ENCODE measurements around the gene SYT2.
A peak's percentile ranks its signal among the peaks of the same experiment; 100 is the strongest.
"Not testable (repeated sequence)": the region's sequence is repeated elsewhere in the genome, so short reads cannot be mapped to it uniquely, and the experiment has no call there.

The SYT2 gene

DNA sequence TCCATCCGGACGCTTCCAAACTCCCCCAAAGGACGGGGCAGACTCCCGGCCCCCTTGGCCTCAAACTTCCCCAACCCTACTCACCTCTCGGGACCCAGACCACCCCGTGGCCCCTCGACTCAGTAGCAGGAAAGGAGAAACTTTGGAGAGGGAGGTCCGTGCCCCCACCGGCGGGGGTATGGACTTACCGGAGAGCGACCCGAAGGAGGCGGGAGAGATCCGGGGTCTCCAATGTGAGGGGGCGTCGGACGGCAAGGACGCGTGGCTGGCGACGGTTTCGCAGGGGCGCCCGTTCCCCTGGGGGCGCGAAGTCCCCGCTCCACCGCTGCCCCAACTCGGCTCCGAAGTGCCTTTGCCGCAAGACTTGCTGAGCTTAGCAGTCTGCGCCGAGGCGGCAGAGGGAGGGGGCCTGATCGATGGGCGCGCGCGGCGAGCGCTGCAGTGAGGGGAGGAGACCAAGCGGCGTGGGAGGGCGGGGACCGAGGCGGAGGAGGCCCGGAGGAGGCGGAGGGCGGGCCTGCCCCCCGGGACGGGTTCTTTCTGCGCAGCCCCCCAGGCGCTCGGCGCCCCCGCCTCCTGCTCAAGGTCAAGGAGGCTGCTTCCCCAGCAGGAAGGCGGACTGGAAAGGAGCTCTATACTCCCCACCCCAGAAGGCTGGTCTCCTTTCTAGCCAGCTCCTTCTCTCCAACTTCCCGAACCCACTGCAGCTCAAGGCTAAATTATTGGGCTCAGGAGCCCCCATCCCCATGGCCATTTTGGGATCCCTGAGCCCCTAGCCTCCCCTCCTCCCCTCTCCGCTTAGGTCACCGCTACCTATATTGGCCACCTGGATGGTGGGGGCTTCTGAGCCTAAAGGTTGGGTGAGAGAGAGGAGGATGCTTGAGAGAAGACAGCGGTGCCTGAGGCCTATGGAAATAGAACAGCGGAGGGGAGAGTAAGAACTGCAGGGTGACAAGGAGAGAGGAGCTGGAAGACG lies at the start of gene SYT2:
Gene SYT2 (minus strand): TSS at position 385 of the 976 bp plus-strand sequence. CDS start 104,682 bp downstream, outside the sequence.
- DNase-seq (ENCODE audit: low spot score), result peak; percentile 63

DNA sequence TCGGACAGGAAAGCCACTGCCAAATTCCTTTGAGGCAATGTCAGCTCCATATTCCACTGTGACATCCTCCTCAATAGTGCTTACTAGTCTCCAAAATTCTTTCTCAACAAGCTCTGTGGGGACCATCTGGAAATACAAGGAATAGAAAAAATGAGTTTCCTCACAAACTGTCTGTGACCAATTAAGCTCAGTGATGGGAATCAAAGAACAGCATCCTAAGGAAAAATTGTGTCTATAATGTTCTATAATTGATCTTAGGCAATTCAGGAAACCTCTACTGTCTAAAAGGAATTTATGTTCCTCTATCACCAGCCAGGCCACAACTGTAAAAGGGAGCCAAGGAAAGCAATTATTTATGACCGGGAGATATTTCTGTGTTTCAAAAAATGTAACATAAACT lies 46.1 kb upstream of the SYT2 start:
- DNase-seq (ENCODE audit: low spot score), result no peak

DNA sequence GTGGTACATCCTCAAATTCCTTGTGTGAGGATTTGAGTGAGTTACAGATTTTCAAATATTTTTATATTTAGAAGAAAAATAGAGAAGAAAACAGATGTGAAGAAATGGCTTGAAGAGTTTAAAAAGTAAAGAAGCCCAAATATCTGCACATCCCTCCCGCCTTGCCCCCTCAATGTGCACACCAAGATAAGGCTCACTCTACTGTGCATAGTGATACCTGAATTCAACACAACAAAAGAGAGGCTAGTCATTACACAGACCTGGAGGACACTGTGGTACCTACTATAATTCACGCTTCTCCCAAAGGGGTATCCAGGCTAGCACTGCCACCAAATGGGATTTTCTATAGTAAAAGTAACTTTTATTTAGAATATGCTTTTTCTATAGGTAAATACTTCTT lies 44.0 kb upstream of the SYT2 start:
- DNase-seq (ENCODE audit: low spot score), result no peak

DNA sequence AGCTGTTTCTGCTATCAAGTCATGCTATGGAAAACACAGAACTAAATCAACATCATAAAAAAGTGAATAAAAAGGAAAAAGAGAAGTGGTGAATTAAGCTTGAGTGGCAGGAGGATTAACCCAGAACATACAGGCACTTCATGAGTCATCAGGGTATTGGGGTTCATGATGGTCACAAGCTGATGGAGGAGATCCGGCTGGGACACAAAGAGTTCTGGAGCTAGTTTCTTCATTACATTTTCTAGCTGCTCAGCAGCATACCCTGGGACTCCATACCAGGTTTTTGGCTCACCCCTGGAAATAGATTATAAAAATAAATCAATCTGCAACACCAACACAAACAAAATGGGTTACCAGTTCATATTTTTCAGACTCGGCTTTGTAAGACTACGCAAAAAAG lies 42.5 kb upstream of the SYT2 start:
- DNase-seq (ENCODE audit: low spot score), result no peak

DNA sequence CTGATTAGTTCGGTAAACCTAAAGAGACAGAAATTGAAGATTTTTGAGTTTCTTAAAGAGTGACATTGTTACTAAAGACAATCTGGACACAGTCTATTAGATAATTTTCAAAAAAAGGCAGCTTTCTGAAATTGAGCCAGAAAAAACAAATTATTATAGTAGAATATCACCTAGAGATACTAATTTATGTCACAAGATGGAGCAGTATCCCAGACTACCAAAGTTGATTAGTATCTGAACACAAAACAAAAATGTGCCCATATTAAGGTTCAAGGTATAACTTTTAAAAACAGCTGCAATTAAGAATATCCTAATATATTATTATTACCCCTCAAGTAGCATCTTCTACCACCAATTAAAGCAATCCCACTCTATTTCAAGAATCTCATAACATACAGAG lies 40.5 kb upstream of the SYT2 start:
- no peak for DNase-seq (ENCODE audit: low spot score)

DNA sequence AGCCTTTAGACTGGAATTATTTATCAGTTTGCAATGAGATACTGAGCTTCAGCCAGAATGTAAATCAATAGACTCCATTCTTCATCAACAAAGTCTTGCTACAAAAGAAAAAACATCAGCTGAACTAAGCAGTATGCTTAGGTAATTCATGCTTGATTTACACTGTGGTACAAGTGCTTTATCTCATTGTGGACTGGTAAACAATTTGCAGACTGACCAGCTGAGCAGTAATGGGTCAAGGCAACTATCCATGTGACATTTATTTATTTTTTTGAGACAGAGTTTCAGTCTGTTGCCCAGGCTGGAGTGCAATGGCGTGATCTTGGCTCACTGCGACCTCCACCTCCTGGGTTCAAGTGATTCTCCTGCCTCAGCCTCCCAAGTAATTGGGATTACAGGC lies 39.8 kb upstream of the SYT2 start:
- no peak for DNase-seq (ENCODE audit: low spot score)

DNA sequence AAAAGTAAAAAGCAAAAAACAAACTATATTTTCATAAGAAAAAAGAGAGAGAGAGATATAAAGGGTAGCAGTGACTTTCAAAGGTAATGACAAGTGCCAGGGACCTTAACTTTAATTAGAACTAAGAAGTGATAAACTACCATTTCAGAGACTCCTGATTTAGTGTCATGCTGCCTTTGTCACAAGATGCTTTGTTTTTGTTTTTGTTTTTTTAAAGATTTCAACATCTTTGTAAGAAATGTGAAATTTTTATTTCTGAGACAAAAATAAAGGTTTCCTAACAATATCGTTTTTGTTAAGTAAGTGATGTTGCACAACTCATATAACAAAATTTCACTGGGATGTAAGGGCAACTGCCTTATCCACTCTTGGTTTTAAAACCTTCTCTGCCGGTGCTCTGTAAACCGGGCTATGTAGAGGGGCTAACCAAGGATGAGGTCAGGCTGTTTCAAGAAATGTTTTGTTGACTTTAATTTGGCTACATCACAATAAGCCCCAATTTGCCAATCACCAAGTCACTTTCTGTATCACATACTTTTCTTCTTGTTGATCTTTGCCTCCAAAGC lies 35.2 kb upstream of the SYT2 start:
- DNase-seq (ENCODE audit: low spot score), result no peak

DNA sequence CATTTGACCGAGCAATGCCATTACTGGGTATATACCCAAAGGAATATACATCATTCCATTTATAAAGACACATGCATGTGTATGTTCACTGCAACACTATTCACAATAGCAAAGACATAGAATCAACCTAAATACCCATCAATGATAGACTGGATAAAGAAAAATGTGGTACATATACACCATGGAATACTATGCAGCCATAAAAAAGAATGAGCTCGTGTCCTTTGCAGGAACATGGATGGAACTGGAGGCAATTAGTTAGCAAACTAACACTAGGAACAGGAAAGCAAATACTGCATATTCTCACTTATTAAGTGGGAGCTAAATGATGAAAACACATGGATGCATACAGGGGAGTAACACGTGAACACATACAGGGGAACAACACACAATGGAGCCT lies 34.5 kb upstream of the SYT2 start:
- not testable (repeated sequence) for DNase-seq (ENCODE audit: low spot score)

DNA sequence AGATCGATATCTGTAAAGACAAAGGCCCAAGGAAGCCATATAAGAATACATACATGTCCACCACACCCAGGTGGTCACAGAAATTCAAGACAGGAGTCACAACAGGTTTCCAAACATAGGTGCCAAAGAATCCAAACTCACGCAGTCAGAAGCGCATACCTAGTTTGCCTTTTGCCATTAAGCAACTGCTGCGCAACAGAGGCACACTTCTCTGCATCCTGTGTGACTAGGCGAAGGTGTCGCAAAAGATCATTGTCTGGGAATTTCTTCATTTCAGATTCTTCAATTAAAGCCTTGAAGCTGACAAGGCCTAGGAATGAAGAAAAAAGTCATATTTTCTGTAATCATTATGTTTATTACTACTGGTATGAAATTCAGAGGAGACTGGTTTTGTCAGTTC lies 32.2 kb upstream of the SYT2 start:
- DNase-seq (ENCODE audit: low spot score), result no peak

DNA sequence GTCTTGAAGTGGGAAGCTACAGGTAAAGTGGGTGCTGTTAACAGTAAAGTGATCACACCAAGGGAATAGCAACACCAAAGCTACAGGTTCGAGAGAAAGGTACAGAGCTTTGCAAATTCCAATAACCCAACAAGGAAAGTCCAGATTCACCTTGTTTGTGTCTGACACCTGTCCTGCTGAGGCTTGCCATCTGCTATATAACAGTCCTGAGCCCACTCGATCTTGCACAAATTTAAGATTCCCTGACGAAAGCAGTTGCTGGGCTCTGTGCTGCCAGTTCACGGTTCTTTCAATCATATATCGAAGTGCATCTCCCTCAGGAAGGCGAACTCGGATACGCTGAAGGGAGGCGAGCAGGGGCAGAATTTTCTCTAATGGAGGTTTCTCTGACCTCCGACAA lies 23.0 kb upstream of the SYT2 start:
- DNase-seq (ENCODE audit: low spot score), result no peak

DNA sequence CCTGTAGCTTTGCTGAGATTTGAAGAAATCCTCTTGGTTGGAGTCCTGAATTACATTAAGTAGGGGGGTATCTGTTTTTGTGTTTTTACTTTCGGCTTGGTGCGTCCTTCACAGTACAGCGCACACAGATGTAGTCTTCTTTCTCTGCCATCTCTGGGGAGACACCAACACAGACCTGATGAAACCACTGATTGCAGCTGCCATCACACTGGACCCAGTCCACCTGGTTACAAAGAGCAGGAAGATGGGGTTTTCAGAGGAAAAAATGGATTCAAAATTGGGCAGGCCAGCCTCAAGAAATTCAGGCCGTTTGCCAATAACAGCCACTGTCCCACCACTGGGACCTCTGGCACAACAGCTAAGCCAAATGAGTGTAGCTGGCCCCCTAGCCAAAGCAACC lies 18.7 kb upstream of the SYT2 start:
- DNase-seq (ENCODE audit: low spot score), result no peak

DNA sequence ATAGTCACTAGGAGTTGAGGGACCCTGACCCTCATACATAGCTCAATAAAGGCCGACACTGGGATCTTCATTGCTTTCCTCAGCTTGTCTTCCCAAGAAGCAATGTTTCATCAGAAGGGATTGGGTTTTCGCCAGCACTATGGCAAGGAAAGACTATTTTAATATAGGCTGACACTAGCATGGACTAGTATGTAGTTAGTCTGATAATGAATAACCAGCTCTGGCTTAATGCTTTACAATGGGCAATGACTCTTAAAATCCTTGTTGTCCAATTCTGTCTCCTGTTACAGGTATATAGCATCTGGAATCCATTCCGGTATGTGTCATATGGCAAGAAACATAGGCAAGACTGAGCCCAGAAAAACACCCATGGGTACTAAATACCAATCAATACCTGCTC lies 15.3 kb upstream of the SYT2 start:
- no peak for DNase-seq (ENCODE audit: low spot score)

DNA sequence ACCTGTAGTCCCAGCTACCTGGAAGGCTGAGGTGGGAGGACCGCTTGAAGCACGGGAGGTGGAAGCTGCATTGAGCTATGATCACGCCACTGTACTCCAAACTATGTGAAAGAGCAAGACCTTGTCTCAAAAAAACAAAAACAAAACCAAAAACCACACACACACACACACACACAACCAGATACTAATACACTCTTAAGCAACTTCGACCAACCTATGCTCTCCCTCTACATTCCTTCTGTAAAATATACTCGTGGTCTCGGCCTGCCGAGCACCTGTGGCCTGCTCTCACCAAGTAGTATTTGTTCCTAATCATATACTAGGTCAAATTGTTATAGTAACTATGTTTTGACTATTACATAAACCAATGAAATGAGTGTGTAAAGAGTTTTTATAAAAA lies 13.5 kb upstream of the SYT2 start:
- DNase-seq (ENCODE audit: low spot score), result no peak

DNA sequence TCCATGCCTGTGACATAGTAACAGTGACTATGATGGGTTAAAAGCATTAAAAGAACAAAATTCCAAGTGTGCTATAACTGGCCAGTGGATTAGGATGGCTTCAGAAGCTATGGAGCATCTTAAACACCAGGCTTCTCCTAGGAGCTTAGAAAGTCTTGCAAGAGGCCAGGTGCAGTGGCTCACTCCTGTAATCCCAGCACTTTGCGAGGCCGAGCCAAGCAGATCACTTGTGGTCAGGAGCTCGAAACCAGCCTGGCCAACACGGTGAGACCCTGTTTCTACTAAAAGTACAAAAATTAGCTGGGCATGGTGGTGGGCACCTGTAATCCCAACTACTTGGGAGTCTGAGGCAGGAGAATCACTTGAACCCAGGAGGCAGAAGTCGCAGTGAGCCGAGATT lies 12.8 kb upstream of the SYT2 start:
- DNase-seq (ENCODE audit: low spot score), result not testable (repeated sequence)

DNA sequence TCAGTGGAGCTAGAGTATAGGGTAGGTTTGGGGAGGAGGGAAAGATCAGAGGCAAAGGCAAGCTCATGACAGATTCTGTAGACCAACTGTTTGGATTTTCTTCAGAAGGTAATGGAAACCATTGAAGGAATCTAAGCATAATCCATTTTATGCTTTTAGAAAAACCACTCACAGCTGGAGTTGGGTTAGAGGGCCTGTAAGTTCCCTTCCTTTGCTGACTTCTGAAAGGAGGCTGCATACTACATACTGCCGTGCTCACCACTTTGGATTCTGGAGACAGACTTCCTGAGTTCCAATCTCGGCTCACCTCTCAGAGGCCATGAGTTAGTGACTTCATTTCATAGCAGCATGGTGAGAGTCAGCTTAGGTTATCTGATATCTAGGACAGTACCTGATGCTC lies 6.4 kb upstream of the SYT2 start:
- no peak for DNase-seq (ENCODE audit: low spot score)

DNA sequence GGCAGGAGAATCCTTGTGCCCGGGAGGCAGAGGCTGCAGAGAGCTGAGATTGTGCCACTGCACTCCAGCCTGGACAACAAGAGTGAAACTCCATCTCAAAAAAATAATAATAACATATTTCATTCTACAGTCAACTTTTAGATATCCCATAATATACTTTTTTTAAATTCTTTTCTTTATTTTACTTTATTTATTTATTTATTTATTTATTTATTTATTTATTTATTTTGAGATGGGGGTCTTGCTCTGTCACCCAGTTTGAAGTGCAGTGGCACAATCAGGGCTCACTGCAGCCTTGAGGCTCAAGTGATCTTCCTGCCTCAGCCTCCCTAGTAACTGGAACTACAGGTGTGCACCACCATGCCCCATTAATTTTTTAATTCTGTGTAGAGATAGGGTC lies 3.9 kb upstream of the SYT2 start:
- DNase-seq (ENCODE audit: low spot score), result not testable (repeated sequence)

DNA sequence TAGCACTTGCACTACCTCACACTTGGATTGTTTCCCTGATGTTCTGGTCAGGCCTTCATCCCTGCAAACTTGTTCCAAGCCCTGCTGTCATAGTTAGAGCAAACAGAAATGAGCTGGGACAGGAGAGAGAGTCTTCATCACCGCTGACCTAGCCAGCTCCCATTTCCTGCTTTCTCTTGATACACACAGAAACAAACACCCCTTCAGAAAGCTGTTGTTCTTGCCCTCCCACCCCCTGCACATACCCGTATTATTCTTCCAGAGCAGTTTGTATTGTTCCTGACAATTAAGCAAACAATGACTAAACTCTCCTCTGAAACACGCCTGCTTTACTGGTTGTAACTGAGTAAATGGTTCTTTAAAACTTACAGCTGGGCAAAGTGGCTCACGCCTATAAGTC lies 2.9 kb upstream of the SYT2 start:
- DNase-seq (ENCODE audit: low spot score), result no peak

DNA sequence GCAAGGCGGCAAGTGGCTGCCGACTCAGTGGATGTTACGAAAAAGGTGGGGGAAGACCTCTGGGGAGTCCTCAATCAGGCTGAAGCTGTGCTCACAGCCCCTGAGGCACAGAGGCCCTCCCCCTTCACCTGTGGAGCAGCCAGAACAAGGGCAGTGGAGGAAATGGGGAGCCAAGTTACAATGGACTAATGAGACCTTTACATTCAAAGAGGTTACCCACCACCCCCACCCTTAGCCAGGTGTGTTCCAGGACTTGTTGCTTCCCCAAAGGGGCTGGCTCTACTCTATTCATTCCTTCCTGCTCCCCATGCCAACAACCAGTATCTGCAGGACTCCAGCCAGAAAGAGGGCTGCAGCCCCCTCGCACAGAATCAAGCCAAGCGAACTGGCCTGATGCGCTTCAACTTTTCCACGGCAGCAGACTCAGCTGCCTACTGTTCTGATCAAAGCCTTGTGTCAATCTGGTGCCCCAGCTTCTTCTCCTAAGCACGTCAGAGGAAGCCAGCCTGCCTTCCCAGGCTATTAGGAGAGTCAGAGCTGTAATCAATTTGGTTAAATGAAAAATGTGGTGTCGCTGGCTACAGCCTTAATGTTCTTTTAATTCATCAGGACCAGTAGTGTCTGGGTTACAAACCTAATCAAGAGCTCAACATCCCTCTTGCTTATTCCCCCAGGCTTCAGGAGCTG lies 1.8 kb upstream of the SYT2 start:
- no peak for DNase-seq (ENCODE audit: low spot score)

DNA sequence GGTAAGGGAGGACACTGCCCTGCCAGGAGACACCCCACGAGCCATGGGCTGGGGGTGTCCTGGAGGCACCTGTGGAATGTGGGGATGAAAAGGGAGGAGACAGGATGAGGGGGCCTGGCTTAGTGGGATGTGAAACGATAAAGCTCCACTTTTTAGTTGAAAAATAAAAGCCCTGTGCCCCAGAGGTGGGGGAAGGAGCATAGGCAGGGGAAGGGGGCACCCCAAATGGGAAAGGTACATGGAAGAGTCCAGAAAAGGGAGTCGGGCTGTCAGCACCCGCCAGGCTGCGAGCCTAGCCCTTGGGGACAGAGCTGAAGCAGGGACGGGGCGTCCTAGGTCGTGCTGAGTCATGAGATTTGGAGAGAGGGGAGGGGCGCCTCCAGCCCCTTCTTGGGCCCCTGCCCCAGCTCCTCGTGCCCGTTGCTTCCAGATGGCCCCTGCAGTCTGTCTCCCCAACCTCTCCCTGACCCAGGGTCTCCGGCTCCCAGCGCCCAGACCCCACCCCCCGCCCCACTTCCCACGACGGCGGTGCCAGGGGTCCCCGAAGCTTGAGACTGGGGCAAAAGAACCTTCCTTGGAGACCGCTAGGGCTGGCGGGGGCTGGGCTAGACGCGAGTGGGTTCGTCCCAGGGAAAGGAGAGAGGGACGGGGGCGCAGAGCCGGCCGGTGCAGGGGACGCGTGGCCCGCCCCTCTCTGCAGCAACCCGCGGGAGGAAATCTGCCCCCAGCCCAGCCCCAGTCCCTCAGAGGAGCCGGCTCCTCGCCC lies 795 bp downstream of the SYT2 start:
- DNase-seq (ENCODE audit: low spot score), result no peak

DNA sequence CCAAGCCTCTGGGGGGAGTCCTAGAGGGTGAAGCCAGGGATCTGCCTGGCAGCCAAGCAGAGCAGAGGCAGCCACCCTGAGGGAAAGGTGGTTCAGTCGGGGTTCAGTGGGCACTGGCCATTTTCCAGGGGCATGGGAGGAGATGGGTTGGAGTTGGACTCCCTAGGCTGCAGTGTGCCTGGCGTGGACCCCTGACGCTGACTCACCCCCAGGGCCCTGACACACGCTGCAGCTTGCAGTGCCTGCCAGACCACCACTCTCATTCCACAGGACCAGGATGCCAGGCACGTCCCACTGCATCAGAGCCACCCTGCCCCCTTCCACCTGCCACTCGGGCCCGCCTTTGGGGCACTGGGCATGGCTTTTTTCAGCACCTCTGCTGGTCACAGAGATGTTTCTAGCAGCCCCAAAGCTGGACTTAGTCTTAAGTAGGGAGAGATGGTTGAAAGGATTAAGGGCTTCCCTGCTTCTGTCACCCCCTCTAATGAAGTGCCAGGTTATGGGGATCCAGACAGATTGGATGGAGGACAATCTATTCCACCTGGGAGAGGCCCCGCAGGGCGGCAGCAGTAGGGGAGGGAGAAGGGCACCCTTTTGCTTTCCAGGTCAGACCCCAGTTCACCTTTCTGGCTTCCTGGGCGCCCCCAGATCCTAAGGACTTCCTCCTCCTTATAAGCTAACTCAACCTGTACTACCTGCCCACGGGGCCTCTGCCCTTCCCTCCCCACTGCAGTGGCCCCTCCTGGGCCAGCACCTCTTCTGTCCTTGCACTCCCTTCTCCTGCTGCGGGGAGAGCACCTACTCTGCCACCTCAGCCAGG lies 1.6 kb downstream of the SYT2 start:
- DNase-seq (ENCODE audit: low spot score), result no peak

DNA sequence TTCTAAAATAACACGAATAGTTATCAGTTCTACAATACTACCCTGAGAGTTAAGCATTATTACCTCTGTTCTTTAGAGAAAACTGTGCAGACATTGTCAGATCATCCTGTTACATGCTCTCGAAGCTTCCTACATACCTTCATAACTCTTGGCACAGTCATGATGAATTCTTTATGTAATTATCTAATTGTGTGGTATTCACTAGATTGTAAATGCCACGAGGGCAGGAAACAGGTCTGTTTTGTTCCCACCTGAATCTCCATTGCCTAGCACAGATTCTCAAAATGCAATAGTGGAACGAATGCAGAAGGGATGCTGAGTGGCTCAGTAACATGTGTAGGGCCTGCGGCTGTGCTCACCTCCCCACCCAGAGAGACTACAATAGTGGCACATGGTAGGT lies 3.4 kb downstream of the SYT2 start:
- DNase-seq (ENCODE audit: low spot score), result no peak

Data from AG20443 (cell line).